Muscle of leg (tissue), 11 donors: ENCODE measurements around the gene BEAN1. TPM values are rescaled to one million over a fixed set of nuclear protein-coding genes. Genes with fewer than 3 reads are reported as not detected.
"Not testable (repeated sequence)": the region's sequence is repeated elsewhere in the genome, so short reads cannot be mapped to it uniquely, and the experiment has no call there.

Experiments used
- DNase-seq: peaks from one replicate; pipeline ENCODE4 v3.0.0; 2013
- H3K27ac ChIP-seq: one replicate; pipeline ENCODE4 v1.5.1; 2013; ENCODE audit warnings: mild to moderate bottlenecking, low read length, control low read depth
- H3K27me3 ChIP-seq: one replicate; pipeline ENCODE4 v1.6.1; 2013; ENCODE audit warnings: low read length; ENCODE audit not compliant: control insufficient read depth, insufficient read depth
- H3K36me3 ChIP-seq: one replicate; pipeline ENCODE4 v1.6.1; 2013; ENCODE audit warnings: low read length; ENCODE audit not compliant: control insufficient read depth, insufficient read depth
- H3K4me1 ChIP-seq: one replicate; pipeline ENCODE4 v1.6.1; 2013; ENCODE audit warnings: low read length; ENCODE audit not compliant: control insufficient read depth, insufficient read depth
- H3K4me3 ChIP-seq: one replicate; pipeline ENCODE4 v1.5.1; 2013; ENCODE audit warnings: low read length, control low read depth
- H3K9me3 ChIP-seq: replicated peaks from 2 replicates; pipeline ENCODE4 v1.6.1; 2013; ENCODE audit warnings: low read depth, low read length; ENCODE audit not compliant: control insufficient read depth
- WGBS: methylation state at CpG from one replicate; pipeline ENCODE4 v1.1.5; 2013; ENCODE audit warnings: missing lambda C conversion rate; ENCODE audit not compliant: insufficient coverage; 5-methylcytosine and 5-hydroxymethylcytosine counted together
- polyA plus RNA-seq, 8 donors: library from polyadenylated mRNA; unstranded; fragments of 120-200 nt; gene quantifications; one replicate each; pipeline versions ENCODE4 v1.2.1 to v1.2.3, GENCODE V29; 2013; ENCODE audit warnings: inconsistent platforms in 1 of 8, low replicate concordance in 1 of 8; ENCODE audit not compliant: insufficient read length in 8 of 8, insufficient read depth in 1 of 8
- total RNA-seq: library from RNA; stranded (reverse); fragments of 120-200 nt; gene quantifications from one replicate; pipeline ENCODE4 v1.2.4, GENCODE V29; 2013

BEAN1 gene
- total and polyA plus RNA-seq, 9 donors = 0.40 to 2.1 (median 0.80) TPM

DNA sequence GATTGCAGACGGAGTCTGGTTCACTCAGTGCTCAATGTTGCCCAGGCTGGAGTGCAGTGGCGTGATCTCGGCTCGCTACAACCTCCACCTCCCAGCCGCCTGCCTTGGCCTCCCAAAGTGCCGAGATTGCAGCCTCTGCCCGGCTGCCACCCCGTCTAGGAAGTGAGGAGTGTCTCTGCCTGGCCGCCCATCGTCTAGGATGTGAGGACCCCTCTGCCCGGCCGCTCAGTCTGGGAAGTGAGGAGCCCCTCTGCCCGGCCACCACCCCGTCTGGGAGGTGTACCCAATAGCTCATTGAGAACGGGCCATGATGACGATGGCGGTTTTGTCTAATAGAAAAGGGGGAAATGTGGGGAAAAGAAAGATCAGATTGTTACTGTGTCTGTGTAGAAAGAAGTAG, 87.3 kb downstream of the BEAN1 start:
- Histone ChIP-seq H3K36me3 (peaks cover 51% of the 10 kb centered on the region), H3K4me1 (peaks cover 53% of the 10 kb centered on the region)
- H3K4me3 ChIP-seq, H3K9me3 ChIP-seq, DNase-seq, H3K27ac ChIP-seq, H3K27me3 ChIP-seq: not testable (repeated sequence)
- 98% methylated on average over 5 of the region's 17 CpGs for whole genome bisulfite sequencing

DNA sequence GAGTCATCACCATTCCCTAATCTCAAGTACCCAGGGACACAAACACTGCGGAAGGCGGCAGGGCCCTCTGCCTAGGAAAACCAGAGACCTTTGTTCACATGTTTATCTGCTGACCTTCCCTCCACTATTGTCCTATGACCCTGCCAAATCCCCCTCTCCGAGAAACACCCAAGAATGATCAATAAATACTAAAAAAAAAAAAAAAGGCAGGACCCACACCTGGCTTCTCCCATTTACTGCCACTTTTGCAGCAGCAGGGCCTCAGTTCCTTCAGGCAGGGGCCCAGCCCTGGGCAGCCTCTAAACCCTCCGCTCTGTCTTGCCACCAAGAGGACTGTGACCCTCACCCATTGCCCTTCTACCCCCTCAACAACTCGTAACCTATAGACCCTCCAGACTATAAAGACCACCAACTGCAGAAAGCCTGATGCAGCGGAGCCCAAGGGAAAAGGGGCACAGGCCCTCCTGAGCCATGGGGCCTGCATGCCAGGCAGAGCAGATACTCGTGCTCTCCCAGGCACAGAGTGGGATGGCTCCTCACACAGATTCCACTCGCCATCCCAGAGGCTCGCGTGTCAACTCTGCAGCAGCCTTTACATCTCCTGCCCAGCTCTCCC, 88.0 kb downstream of the BEAN1 start:
- 87% methylated on average over 7 of the region's 10 CpGs for WGBS
- not testable (repeated sequence) for H3K9me3 ChIP-seq, H3K27me3 ChIP-seq, H3K27ac ChIP-seq, DNase-seq, H3K4me3 ChIP-seq
- Histone ChIP-seq H3K36me3 (peaks cover 54% of the 10 kb centered on the region), H3K4me1 (peaks cover 59% of the 10 kb centered on the region)

DNA sequence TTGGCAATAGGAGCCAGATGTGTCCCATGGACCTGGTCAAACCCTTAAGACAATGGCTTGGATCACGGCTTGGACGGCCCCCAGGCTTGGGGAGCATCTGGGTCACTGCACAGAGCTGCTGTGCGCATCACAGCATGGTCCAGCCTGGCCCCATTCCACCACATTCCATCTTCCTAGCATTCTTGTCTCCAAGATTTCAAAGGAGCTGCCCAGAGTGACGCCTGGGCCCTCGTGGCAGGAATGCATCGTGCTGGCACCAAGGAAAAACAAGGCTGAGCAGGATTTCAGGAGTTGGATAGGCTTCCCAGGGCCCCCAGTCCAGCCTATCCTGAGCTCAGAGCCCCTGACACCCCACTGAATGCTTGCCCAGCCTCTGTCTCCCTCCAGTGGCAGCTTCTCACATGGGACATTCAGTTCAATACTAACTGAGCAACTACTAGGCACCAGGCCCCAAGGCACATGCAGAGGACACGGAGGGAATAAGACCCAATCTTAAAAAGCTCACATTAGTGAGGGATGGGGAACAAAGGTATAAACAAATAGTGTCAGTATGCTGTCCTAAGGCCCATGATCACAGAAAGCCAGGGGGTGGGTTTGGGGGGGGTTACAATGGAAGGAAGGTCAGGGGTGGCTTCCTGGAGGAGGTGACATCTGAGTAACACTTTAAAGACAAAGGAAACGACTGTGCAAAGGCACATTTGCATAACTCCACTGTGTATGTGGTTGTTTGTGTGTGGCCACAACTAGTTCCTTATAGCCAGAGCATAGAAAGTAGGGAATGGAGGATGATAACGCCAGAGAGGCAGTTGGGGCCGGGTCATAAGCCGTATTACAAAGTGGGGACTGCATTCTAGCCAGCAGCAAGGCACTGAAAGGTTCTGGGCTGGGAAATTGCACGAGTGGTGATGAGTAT, 88.8 kb downstream of the BEAN1 start:
- peaks cover 46% of the 10 kb centered on the region for H3K36me3 ChIP-seq
- DNase-seq = no peak
- peaks cover 58% of the 10 kb centered on the region for H3K4me1 ChIP-seq
- WGBS = 42% methylated on average over 8 of the region's 12 CpGs
- no peaks in the 10 kb centered on the region for H3K27me3 ChIP-seq
- H3K9me3 ChIP-seq = no peaks in the 10 kb centered on the region
- H3K4me3 ChIP-seq = no peak overlapping the region
- H3K27ac ChIP-seq = peak overlapping the region; percentile 95

DNA sequence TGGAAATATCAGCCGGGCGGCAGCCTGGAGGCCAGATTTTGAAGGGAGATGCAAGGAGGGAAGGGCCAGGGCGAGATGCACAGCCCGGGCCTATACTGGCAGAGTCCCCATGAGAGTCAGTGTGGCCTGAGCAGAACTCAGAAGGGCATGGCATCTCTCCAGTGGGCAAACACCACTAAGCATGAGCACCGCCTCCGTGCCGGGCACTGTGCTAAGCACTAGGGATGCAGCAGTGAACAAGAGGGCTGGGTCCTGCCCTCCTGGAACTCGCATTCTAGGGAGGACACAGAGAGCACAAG, 89.4 kb downstream of the BEAN1 start:
- H3K27me3 ChIP-seq = no peaks in the 10 kb centered on the region
- H3K27ac ChIP-seq = peak overlapping the region; percentile 95
- DNase-seq = no peak
- peaks cover 57% of the 10 kb centered on the region for H3K4me1 ChIP-seq
- H3K9me3 ChIP-seq = no peaks in the 10 kb centered on the region
- 39% methylated on average over 8 of the region's 8 CpGs for WGBS
- H3K36me3 ChIP-seq = peaks cover 40% of the 10 kb centered on the region
- H3K4me3 ChIP-seq = no peak overlapping the region

DNA sequence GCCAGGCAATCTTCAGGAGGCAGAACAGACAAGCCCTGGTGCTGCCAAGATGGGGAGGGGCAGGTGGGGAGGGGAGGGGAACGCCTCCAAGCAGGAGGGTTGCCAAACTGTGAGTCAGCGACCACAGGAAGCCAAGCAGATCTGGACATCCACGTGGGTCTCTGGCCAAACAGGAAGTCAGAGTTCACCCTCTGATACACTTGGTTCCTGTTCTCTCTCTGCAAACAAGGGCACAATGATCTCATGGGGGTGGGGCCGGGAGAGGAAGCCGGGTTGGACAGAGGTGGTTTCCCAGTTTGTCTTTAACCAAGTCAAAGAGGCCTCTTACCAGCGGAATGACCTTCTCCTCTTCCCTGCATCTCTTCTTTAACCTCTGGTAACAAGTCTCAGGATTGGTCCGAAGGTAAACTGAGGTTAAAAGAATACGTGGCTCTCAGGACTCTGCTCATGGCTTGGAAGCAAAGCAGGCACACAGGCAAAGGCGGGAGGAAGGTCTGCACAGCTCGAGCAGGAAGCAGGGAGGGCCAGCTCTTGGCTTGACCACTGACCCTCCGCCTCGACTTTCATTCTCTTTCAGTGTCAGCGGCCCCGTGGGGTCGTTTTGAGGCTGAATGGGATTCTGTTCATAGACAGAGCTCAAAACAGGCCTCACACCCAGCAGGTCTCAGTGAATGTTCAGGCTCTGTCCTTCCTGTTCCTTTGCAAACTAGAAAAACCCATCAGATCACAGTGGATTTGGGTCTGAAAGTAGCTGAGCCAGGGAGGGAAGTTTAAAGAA, 89.9 kb downstream of the BEAN1 start:
- Histone ChIP-seq H3K27ac (peak overlapping the region; percentile 95), H3K36me3 (peaks cover 38% of the 10 kb centered on the region), H3K9me3 (no peaks in the 10 kb centered on the region), H3K27me3 (no peaks in the 10 kb centered on the region), H3K4me3 (no peak overlapping the region), H3K4me1 (peaks cover 55% of the 10 kb centered on the region)
- 0% methylated on average over 3 of the region's 15 CpGs for WGBS
- peak; percentile 97 for DNase-seq

DNA sequence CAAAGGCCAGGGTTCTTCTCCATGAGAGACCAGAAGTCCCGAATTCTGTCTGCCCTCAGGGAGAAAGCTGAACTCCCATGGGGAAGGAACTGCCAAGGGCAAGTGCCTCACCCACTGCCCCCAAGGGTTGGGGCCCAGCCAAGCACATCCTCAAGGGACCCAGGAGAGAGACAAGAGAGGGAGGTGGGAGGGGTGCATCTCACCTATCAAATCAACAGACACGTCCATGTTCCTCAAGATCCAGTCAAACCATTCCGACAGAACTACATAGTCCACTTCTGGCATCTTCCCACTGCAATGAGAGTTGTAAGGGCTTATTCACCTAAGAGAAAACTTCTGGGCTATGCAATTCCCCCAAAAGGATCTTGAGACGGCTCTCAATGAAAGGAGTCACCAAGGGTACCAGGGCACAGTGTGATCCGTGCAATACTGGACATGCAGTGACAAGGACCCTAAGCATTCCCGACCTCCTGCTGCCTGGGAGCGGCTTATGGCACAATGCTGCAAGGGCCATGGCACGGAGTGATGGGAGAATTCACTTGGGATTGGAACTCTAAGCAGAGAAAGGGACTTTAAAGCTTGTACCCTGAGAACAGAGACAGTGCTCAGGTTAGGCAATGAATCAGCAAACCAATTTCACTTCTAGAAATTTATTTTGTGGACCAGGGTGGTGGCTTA, 90.6 kb downstream of the BEAN1 start:
- peaks cover 57% of the 10 kb centered on the region for H3K4me1 ChIP-seq
- no peak for DNase-seq
- H3K4me3 ChIP-seq = no peak overlapping the region
- H3K9me3 ChIP-seq = no peaks in the 10 kb centered on the region
- H3K27me3 ChIP-seq = no peaks in the 10 kb centered on the region
- H3K36me3 ChIP-seq = peaks cover 36% of the 10 kb centered on the region
- 90% methylated on average over 4 of the region's 8 CpGs for WGBS
- peak overlapping the region; percentile 95 for H3K27ac ChIP-seq

DNA sequence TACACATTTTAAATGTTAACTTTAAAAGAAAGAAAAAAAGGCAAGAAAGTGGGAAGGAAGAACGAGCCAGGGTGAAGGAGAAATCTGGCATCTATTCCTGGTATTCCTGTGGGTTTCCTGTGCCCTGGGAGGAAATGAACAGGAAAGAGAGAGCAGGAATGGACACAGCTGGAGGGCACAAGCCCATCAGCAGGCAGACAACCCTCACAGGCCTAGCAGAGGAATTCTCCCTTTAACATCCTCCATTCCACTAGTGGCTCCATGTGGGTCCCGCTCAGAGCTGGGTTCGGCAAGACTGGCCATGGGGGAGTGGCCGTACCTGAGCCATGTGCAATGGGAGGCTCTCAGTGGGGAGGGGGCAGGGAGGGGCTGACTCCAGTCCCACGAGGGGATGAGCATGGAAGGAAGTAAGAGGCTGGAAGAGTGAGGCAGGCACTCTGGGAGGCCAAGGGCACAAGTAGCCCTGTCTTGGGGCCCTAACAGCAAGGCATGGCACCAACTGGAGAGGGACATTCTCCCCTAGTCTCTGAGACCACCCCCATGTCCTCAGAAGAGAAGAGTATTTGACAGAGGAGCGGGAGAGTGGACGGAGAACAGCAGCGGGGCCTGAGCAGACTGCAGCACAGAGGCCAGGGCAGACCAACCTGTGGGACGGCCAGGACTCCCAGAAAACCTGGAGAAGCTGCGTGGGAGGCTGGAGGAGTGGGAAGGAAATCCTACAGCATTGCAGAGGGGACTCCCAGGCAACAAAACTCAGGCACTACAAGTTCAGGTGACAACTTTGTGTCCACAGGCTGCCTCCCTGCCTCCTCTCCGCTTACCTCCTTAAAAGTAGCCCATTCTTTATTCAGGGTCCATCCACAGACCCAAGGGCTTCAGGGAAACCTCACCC, 92.6 kb downstream of the BEAN1 start:
- H3K4me3 ChIP-seq = no peak overlapping the region
- peaks cover 66% of the 10 kb centered on the region for H3K4me1 ChIP-seq
- H3K36me3 ChIP-seq = peaks cover 34% of the 10 kb centered on the region
- 78% methylated on average over 10 of the region's 11 CpGs for WGBS
- peak overlapping the region; percentile 81 for H3K27ac ChIP-seq
- no peaks in the 10 kb centered on the region for H3K27me3 ChIP-seq
- no peak for DNase-seq
- no peaks in the 10 kb centered on the region for H3K9me3 ChIP-seq

DNA sequence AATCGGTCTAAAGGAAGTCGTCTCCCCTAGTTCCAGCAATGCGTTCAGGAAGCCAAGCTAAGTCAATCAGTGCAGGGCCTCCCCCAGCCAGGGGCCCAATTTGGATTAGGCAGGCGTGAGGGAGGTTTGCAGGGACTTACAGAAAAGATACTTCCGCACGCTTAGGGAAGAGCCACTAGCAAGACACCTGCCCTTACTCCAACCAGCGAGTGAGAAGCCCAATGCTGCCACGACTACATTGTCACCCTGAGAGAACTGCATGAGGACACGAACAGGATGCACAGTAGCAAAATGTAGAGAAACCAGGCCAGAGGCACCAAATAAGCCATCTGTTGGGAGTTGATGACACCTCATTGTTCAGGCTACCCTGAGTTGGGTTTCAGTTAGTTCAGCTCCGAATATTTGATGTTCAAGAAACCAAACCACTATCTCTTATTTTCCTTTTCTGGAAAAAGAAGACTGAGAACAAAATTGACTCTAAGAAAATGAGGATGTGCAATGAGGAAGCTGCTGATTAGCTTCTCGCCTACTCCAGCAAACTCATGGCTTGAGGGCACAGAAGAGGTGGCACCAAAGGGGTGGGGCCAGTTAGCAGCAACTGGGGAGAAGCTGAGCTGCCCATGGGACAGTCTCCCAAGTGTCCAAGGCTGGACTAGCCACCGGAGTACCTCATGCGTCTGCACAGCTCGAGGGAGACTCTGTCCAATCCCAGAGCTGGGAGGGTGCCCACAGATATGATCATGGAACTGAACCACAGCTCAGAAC, 93.5 kb downstream of the BEAN1 start:
- peak; percentile 66 for DNase-seq
- 73% methylated on average over 4 of the region's 14 CpGs for WGBS
- Histone ChIP-seq H3K27ac (peak overlapping the region; percentile 81), H3K4me3 (no peak overlapping the region), H3K36me3 (peaks cover 36% of the 10 kb centered on the region), H3K9me3 (no peaks in the 10 kb centered on the region), H3K4me1 (peaks cover 66% of the 10 kb centered on the region), H3K27me3 (no peaks in the 10 kb centered on the region)

DNA sequence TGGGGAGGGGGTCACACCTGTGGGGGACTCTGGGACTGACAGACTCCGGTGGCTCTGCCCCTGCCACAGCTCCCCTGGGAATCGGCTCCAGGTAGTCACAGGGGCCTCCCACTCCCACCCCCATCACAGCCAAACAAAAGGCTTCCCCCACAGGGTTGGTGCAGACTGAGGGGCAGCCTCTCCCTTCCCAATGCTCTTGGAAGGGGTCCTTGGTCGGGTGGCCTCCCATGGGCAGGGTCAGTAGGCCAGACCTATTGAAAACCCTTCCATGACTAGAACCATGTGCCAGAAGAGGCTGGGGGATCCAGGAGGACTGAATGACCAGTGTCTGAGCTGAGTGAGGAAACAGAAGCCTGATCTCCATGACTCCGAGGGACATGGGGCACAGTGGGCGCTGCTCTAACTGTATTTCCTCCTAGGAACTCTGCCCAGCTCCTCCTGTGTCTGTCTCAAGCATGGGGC, 94.2 kb downstream of the BEAN1 start:
- peak overlapping the region; percentile 63 for H3K27ac ChIP-seq
- no peaks in the 10 kb centered on the region for H3K27me3 ChIP-seq
- peaks cover 60% of the 10 kb centered on the region for H3K4me1 ChIP-seq
- no peaks in the 10 kb centered on the region for H3K9me3 ChIP-seq
- H3K36me3 ChIP-seq = peaks cover 36% of the 10 kb centered on the region
- WGBS = 68% methylated on average over 2 of the region's 5 CpGs
- H3K4me3 ChIP-seq = no peak overlapping the region
- DNase-seq = no peak
